Lower leg skin (tissue), 4 donors: ENCODE results near the gene DHDH. TPM values are rescaled to one million over a fixed set of nuclear protein-coding genes. Genes with fewer than 3 reads are reported as not detected.
"Not testable (repeated sequence)": the region's sequence is repeated elsewhere in the genome, so short reads cannot be mapped to it uniquely, and the experiment has no call there.

Source experiments
- DNase-seq, 2 donors: peaks; one replicate each; pipeline ENCODE4 v3.0.0-alpha.2; 2019; ENCODE audit warnings: low spot score in 2 of 2
- H3K4me3 ChIP-seq: fragments of 200-600 bp; sonication (generic); 2 replicates; pipeline ENCODE4 v1.5.1; 2017; ENCODE audit warnings: mild to moderate bottlenecking, low read depth; ENCODE audit not compliant: poor library complexity, severe bottlenecking
- POLR2A ChIP-seq, 2 donors: fragments of 450-650 bp; IDR thresholded peaks; one replicate each; pipeline ENCODE4 v1.6.1; 2016 to 2017; ENCODE audit warnings: antibody characterized with exemption in 2 of 2, mild to moderate bottlenecking in 1 of 2, moderate library complexity in 1 of 2
- WGBS, 2 donors: methylation state at CpG; one replicate each; pipeline ENCODE4 v1.1.5; 2018; 5-methylcytosine and 5-hydroxymethylcytosine counted together
- intact Hi-C: fragments of 100-400 bp; cut with DNase I; formaldehyde crosslinking; loops from one replicate; pipeline ENCODE4 v1.15.0; 2023; ENCODE audit warnings: low total_unique reads
- total RNA-seq, 4 donors: library from RNA; depleted of rRNA; stranded (reverse); fragments of >200 nt; gene quantifications; one replicate each; pipeline ENCODE4 v1.1.0, GENCODE V29; 2016
- TF ChIP-seq, protein P1 (sequence below), 3 donors: fragments of 450-650 bp; IDR thresholded peaks; one replicate each; pipeline ENCODE4 v1.5.1; 2016; ENCODE audit warnings: antibody characterized with exemption in 3 of 3, mild to moderate bottlenecking in 3 of 3, moderate library complexity in 2 of 3

Gene DHDH
- total RNA-seq, 4 donors from 2014 or later: not detected

DNA sequence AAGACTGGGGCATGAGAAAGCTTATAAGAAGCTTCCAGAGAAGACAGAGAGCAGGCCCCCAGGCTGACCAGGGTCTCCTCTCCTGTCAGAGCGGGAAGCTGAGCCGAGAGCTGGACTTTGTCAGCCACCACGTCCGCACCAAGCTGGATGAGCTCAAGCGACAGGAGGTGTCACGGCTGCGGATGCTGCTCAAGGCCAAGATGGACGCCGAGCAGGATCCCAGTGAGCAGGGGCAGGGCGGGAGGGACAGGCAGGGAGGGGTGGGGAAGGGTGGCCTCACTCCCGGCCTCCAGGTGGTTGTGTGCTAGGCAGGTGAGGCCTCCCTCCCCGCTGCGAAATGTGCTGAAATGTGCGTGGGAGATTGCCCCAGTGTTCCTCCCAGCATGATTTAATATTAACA, 27.8 kb upstream of the DHDH start:
- 94 to 95% methylated on average over 14 of the region's 14 CpGs for WGBS, 2 donors
- TF ChIP-seq, protein P1, sequence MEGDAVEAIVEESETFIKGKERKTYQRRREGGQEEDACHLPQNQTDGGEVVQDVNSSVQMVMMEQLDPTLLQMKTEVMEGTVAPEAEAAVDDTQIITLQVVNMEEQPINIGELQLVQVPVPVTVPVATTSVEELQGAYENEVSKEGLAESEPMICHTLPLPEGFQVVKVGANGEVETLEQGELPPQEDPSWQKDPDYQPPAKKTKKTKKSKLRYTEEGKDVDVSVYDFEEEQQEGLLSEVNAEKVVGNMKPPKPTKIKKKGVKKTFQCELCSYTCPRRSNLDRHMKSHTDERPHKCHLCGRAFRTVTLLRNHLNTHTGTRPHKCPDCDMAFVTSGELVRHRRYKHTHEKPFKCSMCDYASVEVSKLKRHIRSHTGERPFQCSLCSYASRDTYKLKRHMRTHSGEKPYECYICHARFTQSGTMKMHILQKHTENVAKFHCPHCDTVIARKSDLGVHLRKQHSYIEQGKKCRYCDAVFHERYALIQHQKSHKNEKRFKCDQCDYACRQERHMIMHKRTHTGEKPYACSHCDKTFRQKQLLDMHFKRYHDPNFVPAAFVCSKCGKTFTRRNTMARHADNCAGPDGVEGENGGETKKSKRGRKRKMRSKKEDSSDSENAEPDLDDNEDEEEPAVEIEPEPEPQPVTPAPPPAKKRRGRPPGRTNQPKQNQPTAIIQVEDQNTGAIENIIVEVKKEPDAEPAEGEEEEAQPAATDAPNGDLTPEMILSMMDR (IDR thresholded peaks at IDR 0.05): no peak
- TF ChIP-seq POLR2A (IDR thresholded peaks at IDR 0.05): no peak
- intact Hi-C loops: no loop called here
- H3K4me3 ChIP-seq: no peak overlapping the region
- no peak for DNase-seq

DNA sequence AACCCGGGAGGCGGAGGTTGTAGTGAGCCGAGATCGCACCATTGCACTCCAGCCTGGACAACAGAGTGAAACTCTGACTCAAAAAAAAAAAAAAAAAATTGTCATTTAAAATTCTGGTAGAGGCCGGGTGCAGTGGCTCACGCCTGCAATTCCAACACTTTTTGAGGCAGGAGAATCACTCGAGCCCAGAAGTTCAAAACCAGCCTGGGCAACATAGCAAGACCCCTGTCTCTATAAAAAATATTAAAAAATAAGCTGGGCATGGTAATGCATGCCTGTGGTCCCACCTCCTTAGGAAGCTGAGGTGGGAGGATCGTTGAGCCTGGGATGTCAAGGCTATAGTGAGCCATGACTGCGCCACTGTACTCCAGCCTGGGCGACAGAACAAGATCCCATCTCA, 27.2 kb upstream of the DHDH start:
- no peak overlapping the region for H3K4me3 ChIP-seq
- no peak for DNase-seq
- no peak for TF ChIP-seq POLR2A (IDR thresholded peaks at IDR 0.05)
- TF ChIP-seq, protein P1 (IDR thresholded peaks at IDR 0.05): no peak
- 94 to 95% methylated on average over 10 of the region's 10 CpGs for WGBS, 2 donors
- intact Hi-C loops: no loop called here

DNA sequence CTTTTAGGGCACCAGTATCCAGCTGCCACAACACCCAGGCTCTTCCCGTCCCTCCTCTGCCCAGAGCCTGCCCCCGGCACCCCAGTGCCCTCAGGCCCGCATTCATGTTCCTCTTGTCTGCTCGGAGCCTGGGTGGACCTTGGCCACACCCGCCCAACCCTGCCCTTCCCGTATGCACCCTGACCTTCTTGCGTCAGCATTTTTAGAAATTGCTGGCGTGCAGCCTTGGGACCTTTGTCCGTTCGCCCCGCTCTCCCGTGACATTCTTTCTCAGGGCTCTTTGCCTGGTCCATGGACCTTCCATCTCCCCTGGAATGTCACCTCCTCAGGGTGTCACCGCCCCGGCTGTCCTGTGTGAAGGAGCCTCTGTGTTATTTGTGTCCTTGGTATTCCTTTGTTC, 25.8 kb upstream of the DHDH start:
- no peak overlapping the region for H3K4me3 ChIP-seq
- DNase-seq: no peak
- intact Hi-C loops: no loop called here
- whole genome bisulfite sequencing, 2 donors: 75 to 81% methylated on average over 14 of the region's 14 CpGs
- TF ChIP-seq, protein P1 (IDR thresholded peaks at IDR 0.05): no peak
- TF ChIP-seq POLR2A (IDR thresholded peaks at IDR 0.05): no peak

DNA sequence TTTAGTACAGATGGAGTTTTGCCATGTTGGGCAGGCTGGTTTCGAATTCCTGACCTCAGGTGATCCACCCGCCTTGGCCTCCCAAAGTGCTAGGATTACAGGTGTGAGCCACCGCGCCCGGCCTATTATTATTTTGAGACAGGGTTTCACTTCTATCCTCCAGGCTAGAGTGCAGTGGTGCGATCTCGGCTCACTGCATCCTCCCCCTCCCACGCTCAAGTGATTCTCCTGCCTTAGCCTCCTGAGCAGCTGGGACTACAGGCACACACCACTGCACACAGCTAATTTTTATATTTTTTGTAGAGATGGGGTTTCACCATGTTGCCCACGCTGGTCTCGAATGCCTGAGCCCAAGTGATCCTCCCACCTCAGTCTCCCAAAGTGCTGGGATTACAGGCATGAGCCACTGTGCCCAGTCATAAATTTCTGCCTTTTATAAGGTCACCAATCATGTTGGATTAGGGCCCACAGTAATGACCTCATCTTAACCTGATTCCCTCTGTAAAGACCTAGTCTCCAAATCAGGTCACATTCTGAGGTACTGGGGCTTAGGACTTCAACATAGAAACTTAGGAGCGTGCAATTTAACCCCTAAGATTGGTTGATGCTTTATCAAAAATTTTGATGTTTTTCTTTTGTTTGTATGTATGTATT, 23.9 kb upstream of the DHDH start:
- DNase-seq, intact Hi-C loops, H3K4me3 ChIP-seq: not testable (repeated sequence)
- WGBS, 2 donors: 96% methylated on average over 11 of the region's 11 CpGs

DNA sequence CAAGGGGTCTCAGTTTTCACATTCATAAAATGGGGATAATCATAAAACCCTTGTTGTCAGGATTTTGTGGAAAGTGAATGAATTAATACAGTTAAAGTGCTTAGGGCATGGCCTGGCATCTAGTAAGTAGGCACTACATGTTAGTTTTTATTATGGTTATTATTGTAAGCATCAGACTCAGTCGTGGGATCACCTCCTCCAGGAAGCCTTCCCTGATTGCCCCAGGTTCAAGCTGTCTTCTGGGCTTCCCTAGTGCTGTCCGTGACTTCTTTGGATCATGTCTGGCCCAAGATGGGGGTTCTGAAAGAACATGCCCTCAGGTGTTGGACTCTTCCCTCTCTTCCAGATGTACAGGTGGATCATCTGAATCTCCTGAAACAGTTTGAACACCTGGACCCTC, 22.7 kb upstream of the DHDH start:
- TF ChIP-seq, protein P1 (IDR thresholded peaks at IDR 0.05): no peak
- no peak for TF ChIP-seq POLR2A (IDR thresholded peaks at IDR 0.05)
- no peak overlapping the region for H3K4me3 ChIP-seq
- intact Hi-C loops: no loop called here
- 82 to 100% methylated on average over 2 of the region's 2 CpGs for WGBS, 2 donors
- no peak for DNase-seq

DNA sequence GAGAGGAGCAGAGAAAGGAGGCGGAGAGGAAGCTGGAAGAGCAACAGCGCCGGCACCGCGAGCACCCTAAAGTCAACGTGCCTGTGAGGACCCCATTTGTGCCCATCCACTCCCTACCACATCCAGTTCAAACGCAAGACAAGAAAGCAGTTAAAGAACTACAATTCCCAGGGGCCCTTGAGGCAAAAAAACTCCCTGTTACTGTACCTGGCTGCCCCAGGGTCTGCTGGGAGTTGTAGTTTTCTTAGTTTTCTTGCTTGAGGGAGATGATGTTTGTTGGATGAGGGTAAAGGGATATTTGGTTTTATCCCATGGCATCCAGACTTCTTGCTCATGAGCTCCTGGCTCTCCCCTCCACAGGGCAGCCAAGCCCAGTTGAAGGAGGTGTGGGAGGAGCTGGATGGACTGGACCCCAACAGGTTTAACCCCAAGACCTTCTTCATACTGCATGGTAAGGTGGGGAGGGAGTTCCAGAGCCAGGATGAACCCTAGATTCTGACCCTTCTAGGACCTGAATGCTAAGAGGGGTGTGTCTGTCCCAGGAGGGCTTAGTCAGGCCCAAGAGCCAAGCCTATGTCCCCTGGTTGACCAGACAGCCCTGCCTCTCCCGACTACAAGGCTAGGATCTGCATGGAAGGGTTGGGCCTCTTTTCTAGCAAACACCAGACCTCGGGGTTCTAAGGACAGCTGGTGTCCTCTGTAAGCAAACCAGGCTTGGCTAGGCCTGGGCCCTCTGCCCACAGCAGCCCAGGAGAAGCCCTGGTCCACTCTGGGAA, 20.2 kb upstream of the DHDH start:
- intact Hi-C loops: no loop called here
- TF ChIP-seq, protein P1 (IDR thresholded peaks at IDR 0.05): no peak
- no peak for TF ChIP-seq POLR2A (IDR thresholded peaks at IDR 0.05)
- no peak for DNase-seq
- no peak overlapping the region for H3K4me3 ChIP-seq
- WGBS, 2 donors: 93 to 94% methylated on average over 9 of the region's 9 CpGs
